D341Med (cell line): ENCODE results near the gene PPIP5K1.
"Not testable (repeated sequence)": the region's sequence is repeated elsewhere in the genome, so short reads cannot be mapped to it uniquely, and the experiment has no call there.

Experiments
- DNase-seq: peaks from one replicate; pipeline ENCODE4 v3.0.0; 2012; ENCODE audit warnings: low spot score

Gene PPIP5K1

DNA sequence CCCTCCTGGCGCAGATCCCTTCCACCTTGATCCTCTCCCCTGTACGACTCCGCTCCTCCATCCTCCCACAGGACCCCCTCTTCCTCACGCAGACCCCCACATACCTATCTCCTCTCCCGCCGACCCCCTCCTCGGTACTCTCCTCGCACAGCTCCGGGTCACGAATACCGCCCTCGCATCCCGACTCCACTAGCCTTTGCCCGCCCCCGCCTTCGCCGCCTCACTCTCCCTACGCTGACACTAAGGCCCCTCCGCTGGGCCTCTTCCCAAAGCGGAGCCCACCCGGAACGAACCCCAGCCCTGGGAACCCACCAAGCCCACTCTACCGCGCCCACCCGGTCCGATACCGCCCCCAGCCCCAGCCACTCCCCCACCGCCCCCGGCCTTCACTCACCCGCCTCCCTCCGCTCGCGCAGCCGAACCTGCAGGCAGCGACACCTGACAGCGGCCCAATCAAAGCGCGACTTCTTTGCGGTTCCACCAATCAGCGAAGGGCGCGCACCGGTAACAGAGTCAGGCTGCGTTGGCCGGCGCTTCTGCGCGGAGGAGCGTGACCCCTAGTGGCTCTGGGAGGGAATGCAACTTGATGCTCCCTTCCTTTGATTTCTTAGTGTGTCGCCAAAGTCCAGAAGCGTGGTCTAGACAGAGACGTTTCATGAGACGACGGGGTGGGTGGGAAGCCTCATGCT lies at the start of gene PPIP5K1:
Gene PPIP5K1 (minus strand): TSS at position 431 of the 689 bp plus-strand sequence. CDS start 5,704 bp downstream, outside the sequence.
- DNase-seq: not testable (repeated sequence)

DNA sequence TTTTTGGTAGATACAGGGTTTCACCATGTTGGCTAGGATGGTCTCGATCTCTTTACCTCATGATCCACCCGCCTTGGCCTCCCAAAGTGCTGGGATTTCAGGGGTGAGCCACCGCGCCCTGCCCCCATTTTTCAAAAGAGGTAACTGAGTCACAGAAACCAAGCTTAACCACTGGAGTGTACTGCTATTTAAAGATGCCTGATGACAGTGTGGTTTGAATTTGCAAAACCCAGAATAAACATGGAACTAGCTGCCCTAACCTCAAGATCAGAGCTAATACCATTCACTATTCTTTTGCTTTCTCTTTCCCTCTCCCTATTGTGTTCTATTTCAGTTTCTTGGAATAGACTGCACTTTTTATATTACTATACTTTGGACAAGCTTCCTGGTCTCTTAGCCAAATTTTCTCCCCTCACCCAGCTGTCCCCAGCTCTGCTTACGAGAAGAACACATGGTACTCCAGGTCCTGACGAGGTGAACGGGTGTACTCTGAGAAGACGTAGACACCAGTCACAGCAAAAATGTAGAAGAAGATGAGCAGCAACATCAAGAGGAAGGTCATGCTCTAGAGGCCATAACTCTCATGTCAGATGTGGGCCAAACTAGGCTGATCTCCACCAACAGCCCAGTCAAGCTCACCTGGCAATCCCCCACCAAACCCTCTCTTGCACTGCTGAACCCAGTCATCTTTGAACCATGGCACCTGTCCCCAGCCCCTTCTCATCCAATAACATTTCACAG lies 48.6 kb upstream of the PPIP5K1 start:
- DNase-seq: not testable (repeated sequence)

DNA sequence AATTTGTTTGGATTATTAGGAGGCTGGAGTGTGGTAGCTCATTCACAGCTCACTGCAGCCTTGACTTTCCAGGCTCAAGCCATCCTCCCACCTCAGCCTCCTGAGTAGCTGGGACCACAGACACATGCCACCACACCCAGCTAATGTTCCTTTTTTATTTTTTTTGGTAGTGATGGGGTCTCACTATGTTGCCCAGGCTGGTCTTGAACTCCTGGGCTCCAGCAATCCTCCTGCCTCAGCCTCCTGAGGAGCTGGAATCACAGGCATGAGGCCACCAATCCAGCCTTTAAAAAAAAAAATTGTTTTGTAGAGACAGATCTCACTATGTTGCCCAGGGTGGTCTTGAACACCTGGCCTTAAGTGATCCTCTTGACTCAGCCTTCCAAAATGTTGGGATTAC lies 36.9 kb upstream of the PPIP5K1 start:
- not testable (repeated sequence) for DNase-seq

DNA sequence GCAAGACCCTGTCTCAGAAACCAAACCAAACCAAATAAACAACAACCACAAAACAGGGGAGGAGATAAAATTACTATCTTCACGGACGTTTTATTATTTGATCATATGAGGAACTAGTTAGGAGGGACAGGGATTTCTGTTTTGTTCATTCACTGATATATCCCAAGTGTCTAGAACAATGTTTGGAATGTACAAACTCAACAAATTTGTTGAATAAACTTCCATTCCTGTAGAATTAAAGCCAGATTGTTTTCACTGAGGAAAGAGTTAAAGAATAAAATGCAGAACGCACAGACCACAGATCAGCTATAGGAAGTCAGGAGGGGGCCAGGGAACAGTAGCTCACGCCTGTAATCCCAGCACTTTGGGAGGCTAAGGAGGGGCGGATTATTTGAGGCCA lies 35.1 kb upstream of the PPIP5K1 start:
- DNase-seq: no peak

DNA sequence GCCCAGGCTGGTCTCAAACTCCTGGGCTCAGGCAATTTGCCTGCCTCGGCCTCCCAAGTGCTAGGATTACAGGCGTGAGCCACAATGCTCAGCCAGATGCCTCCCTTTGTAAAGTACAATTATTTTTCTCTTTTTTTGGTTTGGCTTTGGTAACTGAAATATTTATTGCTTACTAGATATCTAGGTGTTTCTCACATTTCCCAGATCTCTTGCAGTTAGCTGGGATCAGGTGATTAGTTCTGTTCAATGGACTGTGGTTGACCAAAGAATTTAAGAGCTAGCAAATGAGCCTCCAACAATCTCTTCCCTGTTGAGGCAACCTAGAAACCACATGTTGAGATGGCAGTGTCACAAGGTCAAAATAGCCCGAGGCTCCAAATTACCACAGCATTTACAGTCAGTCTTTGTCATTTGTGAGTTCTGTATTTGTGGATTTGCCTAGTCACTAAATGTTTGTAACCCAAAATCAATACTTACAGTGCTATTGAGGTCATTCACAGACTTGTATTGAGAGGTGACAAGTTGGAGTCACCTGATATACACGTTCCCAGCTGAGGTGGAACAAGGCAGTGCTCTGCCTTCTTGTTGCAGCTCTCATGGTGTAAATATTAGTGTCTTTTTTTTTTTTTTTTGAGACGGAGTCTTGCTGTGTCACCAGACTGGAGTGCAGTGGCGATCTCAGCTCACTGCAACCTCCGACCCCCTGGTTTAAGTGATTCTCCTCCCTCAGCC lies 32.2 kb upstream of the PPIP5K1 start:
- not testable (repeated sequence) for DNase-seq

DNA sequence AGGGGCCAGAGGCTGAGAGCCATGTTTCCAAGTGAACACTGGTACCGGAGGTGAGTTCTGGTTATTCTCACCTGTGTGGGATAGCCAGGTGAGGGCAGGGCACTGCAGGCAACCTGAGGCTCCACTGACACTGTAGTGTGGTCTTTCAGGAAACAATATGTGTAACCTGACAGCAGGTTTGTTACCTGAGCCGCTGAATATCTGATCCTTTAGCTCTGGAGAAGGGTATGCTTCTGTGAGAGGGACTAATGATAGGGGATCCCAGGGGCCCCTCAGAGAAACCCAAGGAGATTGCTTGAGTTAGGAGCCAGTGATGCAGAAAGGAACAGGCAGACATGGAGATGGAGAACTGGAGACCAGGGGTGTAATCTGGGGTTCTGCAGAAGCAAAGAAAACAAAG lies 28.7 kb upstream of the PPIP5K1 start, which contains the start of gene STRC:
Gene STRC (minus strand): TSS at position 101 of the 400 bp plus-strand sequence. CDS start 78 bp downstream, at position 23.
- DNase-seq: not testable (repeated sequence)

DNA sequence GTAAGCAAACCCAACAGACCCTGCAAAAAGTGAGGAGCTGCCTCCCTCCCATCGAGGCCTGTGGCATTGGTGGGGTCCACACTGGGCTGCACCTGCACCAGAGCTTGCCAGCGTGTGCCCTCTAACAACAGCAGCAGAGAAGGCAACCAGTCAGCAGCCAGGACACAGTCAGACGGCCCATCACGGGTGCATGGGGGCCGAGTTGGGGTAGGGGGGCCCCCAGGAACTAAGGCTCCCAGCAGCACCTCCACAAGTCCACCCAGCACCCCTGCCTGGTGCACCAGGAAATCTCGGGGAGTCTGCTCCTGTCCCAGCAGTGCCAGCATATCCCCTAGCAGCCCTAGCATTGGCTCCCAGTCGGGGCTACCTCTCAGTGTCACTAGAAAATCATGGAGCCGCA lies 27.7 kb upstream of the PPIP5K1 start:
- not testable (repeated sequence) for DNase-seq

DNA sequence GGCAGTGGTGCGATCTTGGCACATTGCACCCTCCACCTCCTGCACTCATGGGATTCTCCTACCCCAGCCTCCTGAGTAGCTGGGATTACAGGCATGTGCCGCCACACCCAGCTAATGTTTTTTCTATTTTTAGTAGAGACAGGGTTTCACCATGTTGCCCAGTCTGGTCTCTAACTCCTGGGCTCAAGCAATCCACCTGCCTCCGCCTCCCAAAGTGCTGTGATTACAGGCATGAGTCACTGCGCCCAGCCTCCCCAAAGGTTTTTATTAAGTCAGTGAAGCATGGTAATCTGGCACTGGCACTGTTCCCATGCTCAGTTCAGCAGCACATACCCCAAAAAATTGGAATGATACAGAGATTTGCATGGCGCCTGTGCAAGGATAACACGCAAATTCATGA lies 12.2 kb upstream of the PPIP5K1 start:
- DNase-seq: peak; percentile 64

DNA sequence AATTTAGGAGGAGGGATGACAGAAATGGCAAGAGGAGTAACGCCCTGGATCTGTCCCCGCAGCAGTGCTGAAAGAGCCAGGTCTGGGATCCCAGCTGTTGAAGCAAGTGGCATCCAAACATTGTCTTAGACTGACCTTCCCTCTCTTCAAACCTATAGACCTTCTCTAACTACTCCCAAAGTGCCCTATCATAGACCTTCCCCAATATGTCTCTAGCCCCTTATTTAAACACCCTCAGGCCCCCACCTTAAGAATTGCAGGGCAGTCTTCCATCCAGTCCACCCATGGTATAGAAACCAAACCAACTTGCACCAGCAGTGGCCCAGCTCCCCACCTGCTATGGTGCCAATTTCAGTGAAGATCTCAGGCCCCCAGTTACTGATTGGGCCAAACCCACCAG lies 10.2 kb upstream of the PPIP5K1 start:
- not testable (repeated sequence) for DNase-seq

DNA sequence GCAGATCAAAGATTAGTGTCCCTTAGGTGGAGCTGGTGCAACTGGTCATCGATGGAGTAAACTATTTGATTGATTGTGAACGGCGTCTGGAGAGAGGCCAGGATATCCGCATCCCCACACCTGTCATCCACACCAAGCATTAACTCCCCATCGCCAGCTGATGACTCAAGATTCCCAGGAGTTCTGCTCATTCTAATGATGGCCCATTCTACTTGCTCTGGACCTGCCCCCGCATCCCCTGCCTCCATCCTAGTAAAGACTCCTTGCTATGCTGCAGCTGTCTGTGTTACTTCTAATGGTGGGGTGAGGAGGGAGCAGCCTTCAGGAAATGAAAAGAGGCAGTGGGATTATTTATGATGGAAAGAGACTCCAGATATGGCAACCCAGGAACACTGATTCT lies 9.1 kb upstream of the PPIP5K1 start:
- DNase-seq: not testable (repeated sequence)

DNA sequence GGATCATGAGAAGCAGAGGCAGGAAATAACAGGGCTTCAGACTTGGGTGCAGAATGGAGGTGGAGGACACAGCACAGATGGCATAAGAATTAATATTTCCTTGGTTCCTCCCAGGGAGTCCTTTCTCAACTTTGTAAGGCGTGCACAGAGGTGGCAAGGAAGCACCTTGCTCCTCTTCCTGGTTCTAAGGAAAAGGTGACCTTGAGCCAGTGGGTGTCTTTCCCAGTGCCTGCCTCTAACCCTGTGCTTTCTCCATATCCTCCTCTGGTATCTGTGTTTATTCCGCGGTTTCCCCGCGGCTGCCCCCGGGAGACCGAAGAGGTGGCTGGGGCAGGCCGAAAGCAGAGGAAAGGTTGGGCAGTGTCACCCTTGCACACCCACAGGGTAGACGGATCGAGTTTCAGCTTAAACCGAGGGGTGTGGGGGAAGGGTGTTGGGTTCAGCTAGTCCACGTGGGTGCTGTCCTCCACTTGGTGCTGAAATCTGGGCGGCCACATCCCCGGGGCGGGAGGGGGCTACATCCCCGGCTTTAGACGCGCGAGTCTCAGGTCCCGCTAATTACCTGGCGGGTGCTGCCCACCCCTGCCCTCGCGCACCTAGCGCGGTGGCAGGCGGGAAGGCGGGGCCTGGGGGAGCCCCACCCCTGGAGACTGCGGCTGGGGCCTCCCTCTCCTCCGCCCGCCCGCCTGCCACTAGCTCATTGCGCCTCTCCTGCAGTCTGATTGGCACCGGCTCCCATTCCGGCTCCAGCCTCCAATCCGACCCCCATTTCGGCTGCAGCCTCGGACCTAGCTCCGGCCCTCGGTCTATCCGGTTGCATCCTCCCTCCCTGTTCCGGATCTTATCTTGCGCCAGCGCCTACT lies 3.6 kb upstream of the PPIP5K1 start, which contains the start of gene CKMT1B:
Gene CKMT1B (plus strand): TSS at position 700 of the 863 bp plus-strand sequence. CDS start 192 bp downstream, outside the sequence.
- not testable (repeated sequence) for DNase-seq

DNA sequence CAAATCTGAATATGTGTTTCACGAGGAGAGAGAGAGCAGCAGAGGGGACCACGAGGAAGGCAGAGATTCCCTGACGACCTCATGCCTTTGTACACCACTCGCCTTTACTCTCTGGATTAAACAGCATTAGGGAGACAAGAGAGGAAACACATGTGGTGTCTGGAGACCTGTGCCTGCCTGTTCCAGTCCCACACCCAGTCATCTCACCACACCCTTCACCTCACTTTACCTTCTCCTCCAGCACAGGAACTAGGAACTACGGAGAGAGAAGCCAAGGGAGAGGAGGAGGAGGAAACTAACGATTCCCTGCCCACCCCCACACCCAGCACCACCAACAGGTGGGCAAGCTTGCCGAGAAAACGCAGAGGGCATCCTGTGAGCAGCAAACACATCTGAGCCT lies 2.8 kb upstream of the PPIP5K1 start:
- not testable (repeated sequence) for DNase-seq

DNA sequence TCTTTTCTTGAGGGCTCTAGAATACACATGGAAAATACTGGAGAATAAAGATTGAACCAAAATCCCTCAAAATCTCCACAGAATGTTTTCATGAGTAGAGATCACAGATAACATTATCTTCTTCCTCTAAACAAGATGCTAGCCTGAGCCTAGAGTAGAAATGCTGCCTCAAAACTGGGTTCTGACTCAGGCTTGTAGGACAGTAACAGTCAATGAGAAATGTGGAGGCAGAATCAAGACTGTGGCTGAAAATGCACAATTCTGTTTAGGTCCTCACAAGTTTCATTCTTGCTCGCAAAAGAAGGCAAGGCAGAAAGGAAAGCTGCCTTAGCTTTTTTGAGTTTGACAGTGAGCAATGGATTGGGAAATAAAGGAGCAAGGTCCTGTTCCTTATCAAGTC lies 15.4 kb downstream of the PPIP5K1 start:
- DNase-seq: not testable (repeated sequence)

DNA sequence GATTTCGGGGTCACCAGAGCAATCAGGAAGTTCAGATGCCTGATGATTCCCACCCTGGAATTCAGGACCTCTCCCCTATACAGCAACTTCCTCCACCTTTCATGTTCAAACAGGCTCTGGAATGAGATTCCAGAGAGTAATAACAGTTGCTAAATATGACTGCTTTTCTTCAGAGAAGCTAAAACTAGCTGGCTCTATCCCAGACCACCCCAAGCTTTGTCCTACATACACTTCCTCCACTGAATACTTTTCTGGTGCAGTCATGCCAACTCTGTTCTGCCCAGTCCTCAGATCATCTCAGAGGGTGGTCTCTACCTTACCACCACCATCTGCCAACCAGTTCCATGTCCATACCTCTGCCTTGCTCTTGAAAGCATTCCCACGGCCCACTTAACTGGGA lies 23.4 kb downstream of the PPIP5K1 start:
- not testable (repeated sequence) for DNase-seq

DNA sequence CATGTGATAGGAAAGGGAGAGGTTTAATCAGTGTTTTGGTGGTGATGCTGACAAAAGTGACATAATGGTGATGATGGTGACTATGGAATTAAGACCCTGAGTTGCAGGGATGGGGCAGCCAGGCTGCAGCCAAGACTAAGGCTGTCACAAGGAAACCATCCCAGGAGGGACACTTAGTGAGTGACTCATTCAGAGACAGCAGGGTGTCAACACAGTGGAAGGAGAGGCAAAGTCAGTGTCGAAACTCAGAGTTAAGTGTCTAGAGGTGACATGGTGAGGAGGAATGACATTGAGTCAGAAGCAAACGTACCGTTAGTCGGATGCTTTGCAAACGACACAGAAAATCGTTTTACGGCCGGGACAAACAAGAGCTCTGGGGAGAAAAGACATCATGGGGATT lies 26.2 kb downstream of the PPIP5K1 start:
- not testable (repeated sequence) for DNase-seq

DNA sequence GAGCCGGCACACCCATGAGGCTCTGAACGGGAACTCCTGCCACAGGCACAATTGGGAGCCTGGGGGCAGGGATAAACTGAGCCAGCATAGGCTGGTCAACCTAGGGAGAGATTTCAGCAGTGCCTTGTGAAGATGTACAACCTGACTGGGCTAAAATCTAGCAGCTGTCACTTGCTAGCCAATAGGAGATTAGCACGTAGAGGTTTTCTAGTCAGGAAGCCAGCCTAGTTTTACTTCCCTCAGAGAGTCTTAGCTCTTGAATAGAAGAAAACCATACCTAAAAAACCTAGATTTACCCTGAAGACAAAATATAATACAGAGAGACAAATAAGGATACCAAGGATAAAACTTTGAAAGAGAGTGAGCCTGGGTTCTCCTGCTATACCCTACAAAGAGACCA lies 27.3 kb downstream of the PPIP5K1 start:
- DNase-seq: not testable (repeated sequence)

DNA sequence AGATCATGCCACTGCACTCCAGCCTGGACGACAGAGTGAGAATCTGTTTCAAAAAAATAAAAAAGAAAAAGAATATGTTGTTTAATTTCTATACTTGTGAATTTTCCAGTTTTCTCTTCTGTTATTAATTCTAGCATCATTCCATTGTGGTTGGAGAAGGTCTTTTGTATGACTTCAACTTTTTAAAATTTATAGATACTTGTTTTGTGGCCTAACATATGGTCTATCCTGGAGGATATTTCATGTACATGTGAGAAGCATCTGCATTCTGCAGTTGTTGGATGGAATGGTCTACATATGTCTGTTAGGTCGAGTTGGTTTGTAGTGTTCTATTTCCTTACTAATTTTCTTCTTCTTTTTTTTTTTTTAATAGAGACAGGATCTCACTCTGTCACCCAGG lies 37.0 kb downstream of the PPIP5K1 start:
- no peak for DNase-seq

DNA sequence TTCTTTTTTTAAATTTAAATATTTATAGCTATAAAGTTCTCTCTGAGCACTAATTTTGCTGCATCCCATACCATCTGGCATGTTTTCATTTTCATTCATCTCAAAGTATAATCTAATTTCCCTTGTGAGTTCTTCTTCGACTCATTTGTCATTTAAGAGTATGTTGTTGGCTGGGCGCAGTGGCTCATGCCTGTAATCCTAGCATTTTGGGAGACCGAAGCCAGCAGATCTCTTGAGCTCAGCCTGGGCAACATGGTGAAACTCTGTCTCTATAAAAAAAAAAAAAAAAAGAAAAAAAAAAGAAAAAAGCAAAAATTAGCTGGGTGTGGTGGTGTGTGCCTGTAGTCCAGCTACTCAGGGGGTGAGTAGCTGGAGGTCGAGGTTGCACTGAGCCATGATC lies 37.8 kb downstream of the PPIP5K1 start:
- DNase-seq: no peak

DNA sequence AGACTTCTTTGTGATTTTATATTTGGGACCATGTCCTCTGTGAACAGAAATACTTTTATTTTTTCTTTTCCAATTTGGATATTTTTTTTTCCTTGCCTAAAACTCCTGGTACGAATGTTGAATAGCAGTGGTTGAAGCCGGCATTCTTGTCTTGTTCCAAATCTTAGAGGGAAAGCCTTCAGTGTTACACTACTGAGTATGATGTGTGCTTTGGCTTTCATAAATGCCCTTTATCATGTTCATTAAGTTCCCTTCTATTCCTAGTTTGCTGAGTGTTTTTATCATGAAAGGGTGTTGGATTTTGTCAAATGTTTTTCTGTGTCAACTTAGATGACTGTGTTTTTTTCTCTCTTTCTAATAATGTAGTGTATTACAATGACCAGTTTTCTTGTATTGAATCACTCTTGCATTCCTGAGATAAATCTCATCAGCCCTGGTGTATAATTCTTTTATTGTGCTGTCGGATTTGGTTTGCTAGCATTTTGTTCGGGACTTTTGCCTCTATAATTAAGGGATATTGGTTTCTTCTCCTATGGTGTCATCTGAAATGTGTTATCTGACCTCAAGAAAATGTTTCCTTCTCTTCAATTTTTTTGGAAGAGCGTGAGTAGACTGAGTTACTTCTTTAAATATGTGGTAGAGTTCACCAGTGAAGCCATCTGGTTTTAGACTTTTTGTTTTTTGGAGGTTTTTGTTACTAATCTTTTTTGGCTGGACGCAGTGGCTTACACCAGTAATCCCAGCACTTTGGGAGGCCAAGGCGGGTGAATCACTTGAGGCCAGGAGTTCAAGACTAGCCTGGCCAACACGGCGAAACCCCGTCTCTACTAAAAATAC lies 39.3 kb downstream of the PPIP5K1 start:
- no peak for DNase-seq

DNA sequence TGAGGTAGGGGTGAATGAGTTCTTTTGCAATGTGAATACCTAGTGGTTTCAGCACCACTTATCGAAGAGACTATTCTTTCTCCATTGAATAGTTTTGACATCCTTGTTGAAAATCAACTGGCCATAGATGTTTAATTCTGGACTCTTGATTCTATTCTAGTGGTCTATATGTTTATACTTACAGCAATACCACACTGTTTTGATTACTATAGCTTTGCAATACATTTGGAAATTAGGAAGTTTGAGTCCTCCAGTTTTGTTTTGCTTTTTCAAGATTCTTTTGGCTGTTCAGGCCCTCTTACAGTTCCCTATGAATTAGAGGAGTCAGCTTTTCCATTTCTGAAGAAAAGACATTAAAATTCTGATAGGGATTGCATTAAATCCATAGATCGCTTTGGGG lies 42.5 kb downstream of the PPIP5K1 start:
- DNase-seq: no peak

DNA sequence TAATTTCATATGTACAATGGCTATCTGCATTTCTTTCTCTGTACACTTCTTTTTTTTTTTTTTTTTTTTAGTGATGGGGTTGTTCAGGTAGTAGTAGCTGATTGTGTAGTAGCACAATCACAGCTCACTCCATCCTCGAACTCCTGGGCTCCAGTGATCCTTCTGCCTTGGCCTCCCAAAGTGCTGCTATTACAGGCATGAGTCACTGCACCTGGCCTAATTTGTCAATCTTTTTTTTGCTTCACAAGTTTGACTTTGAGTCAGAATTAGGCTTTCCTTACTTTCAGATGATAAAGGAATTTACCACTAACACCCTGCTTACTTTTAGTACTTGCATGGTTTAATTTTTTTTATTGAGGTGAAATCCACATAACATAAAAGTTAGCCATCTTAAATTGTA lies 44.6 kb downstream of the PPIP5K1 start:
- no peak for DNase-seq
